HEK293 (cell line): ENCODE measurements around the gene PRDM13.

ENCODE experiments used
- CTCF ChIA-PET: fragments of 350-600 bp; formaldehyde crosslinking; extraction: SDS; loops from one replicate; lab custom pipeline; 2021; ENCODE audit warnings: antibody characterized with exemption; lab: Yijun Ruan, JAX
- POLR2A ChIA-PET: fragments of 300-600 bp; formaldehyde crosslinking; extraction: SDS; loops from one replicate; lab custom pipeline; 2020; ENCODE audit warnings: antibody characterized with exemption, inconsistent platforms; lab: Yijun Ruan, JAX
- H3K27ac ChIP-seq: fragments of 200-500 bp; sonication (Bioruptor generic); 2 replicates; pipeline ENCODE4 v1.5.1; 2014; ENCODE audit warnings: low read depth, low read length, control low read depth, inconsistent platforms; ENCODE audit errors: extremely low read depth
- H3K36me3 ChIP-seq, 2 experiments: fragments of 200-500 bp in 1 of 2; sonication (Bioruptor generic) in 1 of 2; 1 replicate in 1 of 2; 2 replicates in 1 of 2; pipeline ENCODE4 v1.5.1; 2014 to 2017; ENCODE audit warnings: inconsistent platforms in 2 of 2, low read length in 2 of 2; ENCODE audit not compliant: control insufficient read depth in 2 of 2, insufficient read depth in 1 of 2
- H3K4me1 ChIP-seq: fragments of 200-500 bp; sonication (Bioruptor generic); 2 replicates; pipeline ENCODE4 v1.5.1; 2014; ENCODE audit warnings: mild to moderate bottlenecking, low read length, inconsistent platforms; ENCODE audit not compliant: control insufficient read depth, insufficient read depth
- H3K4me3 ChIP-seq: 2 replicates; pipeline ENCODE4 v1.5.1; 2011; ENCODE audit warnings: low read depth, mild to moderate bottlenecking, control low read depth, low read length, moderate library complexity
- H3K9me3 ChIP-seq: fragments of 200-500 bp; sonication (Bioruptor generic); 2 replicates; pipeline ENCODE4 v1.5.1; 2014; ENCODE audit warnings: low read depth, low read length, inconsistent platforms; ENCODE audit not compliant: control insufficient read depth, insufficient read depth
- FEZF1 ChIP-seq: fragments of 450-650 bp; formaldehyde crosslinking; IDR thresholded peaks from 2 replicates; pipeline ENCODE4 v1.5.1; 2016; ENCODE audit warnings: missing biosample characterization, missing genetic modification characterization
- GFI1B ChIP-seq: fragments of 450-650 bp; formaldehyde crosslinking; IDR thresholded peaks from 2 replicates; pipeline ENCODE4 v1.5.1; 2016; ENCODE audit warnings: missing biosample characterization, missing genetic modification characterization
- MZF1 ChIP-seq: fragments of 450-650 bp; formaldehyde crosslinking; IDR thresholded peaks from 2 replicates; pipeline ENCODE4 v1.5.1; 2017; ENCODE audit warnings: missing biosample characterization, missing genetic modification characterization, borderline replicate concordance
- PRDM1 ChIP-seq: fragments of 450-650 bp; formaldehyde crosslinking; IDR thresholded peaks from 2 replicates; pipeline ENCODE4; 2016; ENCODE audit warnings: missing biosample characterization, missing genetic modification characterization
- ZBTB20 ChIP-seq: fragments of 450-650 bp; formaldehyde crosslinking; IDR thresholded peaks from 2 replicates; pipeline ENCODE4 v1.5.1; 2016; ENCODE audit warnings: missing biosample characterization, missing genetic modification characterization
- ZFP41 ChIP-seq: fragments of 450-650 bp; formaldehyde crosslinking; IDR thresholded peaks from 2 replicates; pipeline ENCODE4 v1.5.1; 2016; ENCODE audit warnings: missing biosample characterization, missing genetic modification characterization, borderline replicate concordance
- ZNF157 ChIP-seq: fragments of 450-650 bp; formaldehyde crosslinking; IDR thresholded peaks from 2 replicates; pipeline ENCODE4 v1.5.1; 2016; ENCODE audit warnings: missing biosample characterization, missing genetic modification characterization
- ZNF221 ChIP-seq: fragments of 450-650 bp; formaldehyde crosslinking; IDR thresholded peaks from 2 replicates; pipeline ENCODE4 v1.5.1; 2017; ENCODE audit warnings: missing biosample characterization, missing genetic modification characterization, borderline replicate concordance
- ZNF239 ChIP-seq: fragments of 450-650 bp; formaldehyde crosslinking; IDR thresholded peaks from 2 replicates; pipeline ENCODE4 v1.5.1; 2016; ENCODE audit warnings: missing biosample characterization, missing genetic modification characterization
- ZNF366 ChIP-seq: fragments of 450-650 bp; formaldehyde crosslinking; conservative IDR thresholded peaks from 2 replicates; pipeline ENCODE4 v1.5.1; 2016; ENCODE audit warnings: missing biosample characterization, missing genetic modification characterization
- ZNF549 ChIP-seq: fragments of 450-650 bp; IDR thresholded peaks from 2 replicates; pipeline ENCODE4 v1.5.1; 2018; ENCODE audit warnings: missing biosample characterization, missing genetic modification characterization, mild to moderate bottlenecking, inconsistent platforms, moderate library complexity
- ZNF777 ChIP-seq: fragments of 450-650 bp; formaldehyde crosslinking; IDR thresholded peaks from 2 replicates; pipeline ENCODE4 v1.5.1; 2017; ENCODE audit warnings: missing biosample characterization, missing genetic modification characterization, borderline replicate concordance
- TF ChIP-seq, protein P1 (sequence below): fragments of 450-650 bp; formaldehyde crosslinking; IDR thresholded peaks from 2 replicates; pipeline ENCODE4 v1.5.1; 2017; ENCODE audit warnings: missing biosample characterization, missing genetic modification characterization
- TF ChIP-seq, protein P2 (sequence below): fragments of 450-650 bp; formaldehyde crosslinking; IDR thresholded peaks from 2 replicates; pipeline ENCODE4 v1.5.1; 2016; ENCODE audit warnings: missing biosample characterization, missing genetic modification characterization
- TF ChIP-seq, protein P3 (sequence below): fragments of 450-650 bp; formaldehyde crosslinking; IDR thresholded peaks from 2 replicates; pipeline ENCODE4 v1.5.1; 2017; ENCODE audit warnings: missing biosample characterization, missing genetic modification characterization
- TF ChIP-seq, protein P4 (sequence below): fragments of 450-650 bp; formaldehyde crosslinking; conservative IDR thresholded peaks from 2 replicates; pipeline ENCODE4 v1.5.1; 2016; ENCODE audit warnings: low read depth, missing biosample characterization, missing genetic modification characterization
- TF ChIP-seq, protein P5 (sequence below): fragments of 450-650 bp; formaldehyde crosslinking; IDR thresholded peaks from 2 replicates; pipeline ENCODE4 v1.5.0; 2017; ENCODE audit warnings: missing biosample characterization, missing genetic modification characterization, borderline replicate concordance
- TF ChIP-seq, protein P6 (sequence below): fragments of 450-650 bp; formaldehyde crosslinking; IDR thresholded peaks from 2 replicates; pipeline ENCODE4 v1.5.1; 2016; ENCODE audit warnings: missing biosample characterization, missing genetic modification characterization

PRDM13 gene

DNA sequence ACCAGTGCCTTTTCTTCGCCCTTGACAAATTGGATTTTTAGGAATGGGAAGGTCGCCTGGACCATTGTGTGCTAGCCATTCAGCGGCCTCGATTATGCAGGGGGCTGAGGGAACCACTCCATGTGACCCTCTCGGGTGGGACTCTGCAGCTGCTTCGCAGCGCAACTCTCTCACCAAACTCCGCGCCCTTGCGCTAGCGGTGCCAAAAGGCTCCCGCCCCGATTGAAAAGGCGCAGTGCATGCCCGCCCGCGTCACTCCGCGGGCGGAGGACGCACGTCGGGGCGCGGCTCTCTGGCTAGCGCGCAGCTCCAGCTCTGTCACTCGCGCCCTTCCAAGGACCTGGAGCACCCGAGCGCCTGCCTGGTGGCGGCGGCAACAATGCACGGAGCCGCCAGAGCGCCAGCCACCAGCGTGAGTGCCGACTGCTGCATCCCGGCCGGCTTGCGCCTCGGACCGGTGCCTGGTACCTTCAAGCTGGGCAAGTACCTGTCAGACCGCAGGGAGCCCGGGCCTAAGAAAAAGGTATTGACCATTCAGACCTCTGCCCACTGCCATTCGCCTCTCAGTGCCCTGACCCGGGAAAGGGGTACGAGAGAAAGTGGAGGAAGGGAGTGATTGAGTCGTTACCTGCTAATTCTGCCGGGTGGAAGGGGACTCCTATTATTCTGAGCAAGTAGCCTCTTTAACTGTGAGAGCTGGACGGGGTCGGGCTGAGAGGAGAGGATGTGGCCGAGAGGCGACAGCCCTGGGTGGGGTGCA, at the start of gene PRDM13:
TSS of gene PRDM13 (plus strand) at position 178 of the 760 bp plus-strand sequence. CDS start at position 380, 202 bp downstream.
- POLR2A ChIA-PET = interaction anchor here (2.2 kb wide), 1 partner anchor 39 kb away, joined by 6 read pairs; the partner anchor contains the start of gene CCNC
- H3K4me1 ChIP-seq = no peaks in the 10 kb centered on the region
- no peaks in the 10 kb centered on the region for H3K36me3 ChIP-seq
- H3K9me3 ChIP-seq = no peaks in the 10 kb centered on the region
- H3K27ac ChIP-seq = no peak within 1 kb of the TSS
- CTCF ChIA-PET = no interaction called here
- TF ChIP-seq ZNF366 (tag by site-specific recombination) (no peak), ZNF239 (tag by site-specific recombination) (no peak), ZBTB20 (no peak), ZNF157 (tag by site-specific recombination) (no peak), MZF1 (tag by site-specific recombination) (no peak), FEZF1 (tag by site-specific recombination) (no peak), ZFP41 (tag by site-specific recombination) (no peak), ZNF549 (no peak), ZNF221 (no peak), GFI1B (tag by site-specific recombination) (no peak), ZNF777 (no peak), PRDM1 (tag by site-specific recombination) (no peak)
- TF ChIP-seq, protein P1, sequence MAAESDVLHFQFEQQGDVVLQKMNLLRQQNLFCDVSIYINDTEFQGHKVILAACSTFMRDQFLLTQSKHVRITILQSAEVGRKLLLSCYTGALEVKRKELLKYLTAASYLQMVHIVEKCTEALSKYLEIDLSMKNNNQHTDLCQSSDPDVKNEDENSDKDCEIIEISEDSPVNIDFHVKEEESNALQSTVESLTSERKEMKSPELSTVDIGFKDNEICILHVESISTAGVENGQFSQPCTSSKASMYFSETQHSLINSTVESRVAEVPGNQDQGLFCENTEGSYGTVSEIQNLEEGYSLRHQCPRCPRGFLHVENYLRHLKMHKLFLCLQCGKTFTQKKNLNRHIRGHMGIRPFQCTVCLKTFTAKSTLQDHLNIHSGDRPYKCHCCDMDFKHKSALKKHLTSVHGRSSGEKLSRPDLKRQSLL (tag by site-specific recombination) = no peak
- TF ChIP-seq, protein P2, sequence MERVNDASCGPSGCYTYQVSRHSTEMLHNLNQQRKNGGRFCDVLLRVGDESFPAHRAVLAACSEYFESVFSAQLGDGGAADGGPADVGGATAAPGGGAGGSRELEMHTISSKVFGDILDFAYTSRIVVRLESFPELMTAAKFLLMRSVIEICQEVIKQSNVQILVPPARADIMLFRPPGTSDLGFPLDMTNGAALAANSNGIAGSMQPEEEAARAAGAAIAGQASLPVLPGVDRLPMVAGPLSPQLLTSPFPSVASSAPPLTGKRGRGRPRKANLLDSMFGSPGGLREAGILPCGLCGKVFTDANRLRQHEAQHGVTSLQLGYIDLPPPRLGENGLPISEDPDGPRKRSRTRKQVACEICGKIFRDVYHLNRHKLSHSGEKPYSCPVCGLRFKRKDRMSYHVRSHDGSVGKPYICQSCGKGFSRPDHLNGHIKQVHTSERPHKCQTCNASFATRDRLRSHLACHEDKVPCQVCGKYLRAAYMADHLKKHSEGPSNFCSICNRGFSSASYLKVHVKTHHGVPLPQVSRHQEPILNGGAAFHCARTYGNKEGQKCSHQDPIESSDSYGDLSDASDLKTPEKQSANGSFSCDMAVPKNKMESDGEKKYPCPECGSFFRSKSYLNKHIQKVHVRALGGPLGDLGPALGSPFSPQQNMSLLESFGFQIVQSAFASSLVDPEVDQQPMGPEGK (tag by site-specific recombination) = no peak
- TF ChIP-seq, protein P3, sequence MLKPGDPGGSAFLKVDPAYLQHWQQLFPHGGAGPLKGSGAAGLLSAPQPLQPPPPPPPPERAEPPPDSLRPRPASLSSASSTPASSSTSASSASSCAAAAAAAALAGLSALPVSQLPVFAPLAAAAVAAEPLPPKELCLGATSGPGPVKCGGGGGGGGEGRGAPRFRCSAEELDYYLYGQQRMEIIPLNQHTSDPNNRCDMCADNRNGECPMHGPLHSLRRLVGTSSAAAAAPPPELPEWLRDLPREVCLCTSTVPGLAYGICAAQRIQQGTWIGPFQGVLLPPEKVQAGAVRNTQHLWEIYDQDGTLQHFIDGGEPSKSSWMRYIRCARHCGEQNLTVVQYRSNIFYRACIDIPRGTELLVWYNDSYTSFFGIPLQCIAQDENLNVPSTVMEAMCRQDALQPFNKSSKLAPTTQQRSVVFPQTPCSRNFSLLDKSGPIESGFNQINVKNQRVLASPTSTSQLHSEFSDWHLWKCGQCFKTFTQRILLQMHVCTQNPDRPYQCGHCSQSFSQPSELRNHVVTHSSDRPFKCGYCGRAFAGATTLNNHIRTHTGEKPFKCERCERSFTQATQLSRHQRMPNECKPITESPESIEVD (tag by site-specific recombination) = no peak
- TF ChIP-seq, protein P4, sequence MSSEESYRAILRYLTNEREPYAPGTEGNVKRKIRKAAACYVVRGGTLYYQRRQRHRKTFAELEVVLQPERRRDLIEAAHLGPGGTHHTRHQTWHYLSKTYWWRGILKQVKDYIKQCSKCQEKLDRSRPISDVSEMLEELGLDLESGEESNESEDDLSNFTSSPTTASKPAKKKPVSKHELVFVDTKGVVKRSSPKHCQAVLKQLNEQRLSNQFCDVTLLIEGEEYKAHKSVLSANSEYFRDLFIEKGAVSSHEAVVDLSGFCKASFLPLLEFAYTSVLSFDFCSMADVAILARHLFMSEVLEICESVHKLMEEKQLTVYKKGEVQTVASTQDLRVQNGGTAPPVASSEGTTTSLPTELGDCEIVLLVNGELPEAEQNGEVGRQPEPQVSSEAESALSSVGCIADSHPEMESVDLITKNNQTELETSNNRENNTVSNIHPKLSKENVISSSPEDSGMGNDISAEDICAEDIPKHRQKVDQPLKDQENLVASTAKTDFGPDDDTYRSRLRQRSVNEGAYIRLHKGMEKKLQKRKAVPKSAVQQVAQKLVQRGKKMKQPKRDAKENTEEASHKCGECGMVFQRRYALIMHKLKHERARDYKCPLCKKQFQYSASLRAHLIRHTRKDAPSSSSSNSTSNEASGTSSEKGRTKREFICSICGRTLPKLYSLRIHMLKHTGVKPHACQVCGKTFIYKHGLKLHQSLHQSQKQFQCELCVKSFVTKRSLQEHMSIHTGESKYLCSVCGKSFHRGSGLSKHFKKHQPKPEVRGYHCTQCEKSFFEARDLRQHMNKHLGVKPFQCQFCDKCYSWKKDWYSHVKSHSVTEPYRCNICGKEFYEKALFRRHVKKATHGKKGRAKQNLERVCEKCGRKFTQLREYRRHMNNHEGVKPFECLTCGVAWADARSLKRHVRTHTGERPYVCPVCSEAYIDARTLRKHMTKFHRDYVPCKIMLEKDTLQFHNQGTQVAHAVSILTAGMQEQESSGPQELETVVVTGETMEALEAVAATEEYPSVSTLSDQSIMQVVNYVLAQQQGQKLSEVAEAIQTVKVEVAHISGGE (tag by site-specific recombination) = no peak
- TF ChIP-seq, protein P5, sequence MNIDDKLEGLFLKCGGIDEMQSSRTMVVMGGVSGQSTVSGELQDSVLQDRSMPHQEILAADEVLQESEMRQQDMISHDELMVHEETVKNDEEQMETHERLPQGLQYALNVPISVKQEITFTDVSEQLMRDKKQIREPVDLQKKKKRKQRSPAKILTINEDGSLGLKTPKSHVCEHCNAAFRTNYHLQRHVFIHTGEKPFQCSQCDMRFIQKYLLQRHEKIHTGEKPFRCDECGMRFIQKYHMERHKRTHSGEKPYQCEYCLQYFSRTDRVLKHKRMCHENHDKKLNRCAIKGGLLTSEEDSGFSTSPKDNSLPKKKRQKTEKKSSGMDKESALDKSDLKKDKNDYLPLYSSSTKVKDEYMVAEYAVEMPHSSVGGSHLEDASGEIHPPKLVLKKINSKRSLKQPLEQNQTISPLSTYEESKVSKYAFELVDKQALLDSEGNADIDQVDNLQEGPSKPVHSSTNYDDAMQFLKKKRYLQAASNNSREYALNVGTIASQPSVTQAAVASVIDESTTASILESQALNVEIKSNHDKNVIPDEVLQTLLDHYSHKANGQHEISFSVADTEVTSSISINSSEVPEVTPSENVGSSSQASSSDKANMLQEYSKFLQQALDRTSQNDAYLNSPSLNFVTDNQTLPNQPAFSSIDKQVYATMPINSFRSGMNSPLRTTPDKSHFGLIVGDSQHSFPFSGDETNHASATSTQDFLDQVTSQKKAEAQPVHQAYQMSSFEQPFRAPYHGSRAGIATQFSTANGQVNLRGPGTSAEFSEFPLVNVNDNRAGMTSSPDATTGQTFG = no peak
- TF ChIP-seq, protein P6, sequence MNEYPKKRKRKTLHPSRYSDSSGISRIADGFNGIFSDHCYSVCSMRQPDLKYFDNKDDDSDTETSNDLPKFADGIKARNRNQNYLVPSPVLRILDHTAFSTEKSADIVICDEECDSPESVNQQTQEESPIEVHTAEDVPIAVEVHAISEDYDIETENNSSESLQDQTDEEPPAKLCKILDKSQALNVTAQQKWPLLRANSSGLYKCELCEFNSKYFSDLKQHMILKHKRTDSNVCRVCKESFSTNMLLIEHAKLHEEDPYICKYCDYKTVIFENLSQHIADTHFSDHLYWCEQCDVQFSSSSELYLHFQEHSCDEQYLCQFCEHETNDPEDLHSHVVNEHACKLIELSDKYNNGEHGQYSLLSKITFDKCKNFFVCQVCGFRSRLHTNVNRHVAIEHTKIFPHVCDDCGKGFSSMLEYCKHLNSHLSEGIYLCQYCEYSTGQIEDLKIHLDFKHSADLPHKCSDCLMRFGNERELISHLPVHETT (tag by site-specific recombination) = no peak
- H3K4me3 ChIP-seq = no peak within 1 kb of the TSS
